Hepatocyte (in vitro differentiated cells): ENCODE results near the gene PRCP.

ENCODE experiments used
- EZH2 ChIP-seq: fragments of 200-600 bp; sonication (generic); IDR thresholded peaks from 2 replicates; pipeline ENCODE4 v1.6.1; 2016; ENCODE audit warnings: antibody characterized with exemption, mild to moderate bottlenecking, borderline replicate concordance
- EZH2phosphoT487 ChIP-seq: fragments of 200-600 bp; sonication (generic); IDR thresholded peaks from one replicate; pipeline ENCODE4 v1.6.1; 2018; ENCODE audit warnings: antibody characterized with exemption, mild to moderate bottlenecking, low read depth, moderate library complexity; ENCODE audit not compliant: unreplicated experiment, severe bottlenecking
- TF ChIP-seq, protein P1 (sequence below): fragments of 200-600 bp; sonication (generic); IDR thresholded peaks from 2 replicates; pipeline ENCODE4 v1.5.1; 2016; ENCODE audit warnings: antibody characterized with exemption, mild to moderate bottlenecking; ENCODE audit not compliant: poor library complexity

GRCh38 chr11:82796998-82797961, 103.0 kb downstream of the PRCP start:
- TF ChIP-seq, protein P1, sequence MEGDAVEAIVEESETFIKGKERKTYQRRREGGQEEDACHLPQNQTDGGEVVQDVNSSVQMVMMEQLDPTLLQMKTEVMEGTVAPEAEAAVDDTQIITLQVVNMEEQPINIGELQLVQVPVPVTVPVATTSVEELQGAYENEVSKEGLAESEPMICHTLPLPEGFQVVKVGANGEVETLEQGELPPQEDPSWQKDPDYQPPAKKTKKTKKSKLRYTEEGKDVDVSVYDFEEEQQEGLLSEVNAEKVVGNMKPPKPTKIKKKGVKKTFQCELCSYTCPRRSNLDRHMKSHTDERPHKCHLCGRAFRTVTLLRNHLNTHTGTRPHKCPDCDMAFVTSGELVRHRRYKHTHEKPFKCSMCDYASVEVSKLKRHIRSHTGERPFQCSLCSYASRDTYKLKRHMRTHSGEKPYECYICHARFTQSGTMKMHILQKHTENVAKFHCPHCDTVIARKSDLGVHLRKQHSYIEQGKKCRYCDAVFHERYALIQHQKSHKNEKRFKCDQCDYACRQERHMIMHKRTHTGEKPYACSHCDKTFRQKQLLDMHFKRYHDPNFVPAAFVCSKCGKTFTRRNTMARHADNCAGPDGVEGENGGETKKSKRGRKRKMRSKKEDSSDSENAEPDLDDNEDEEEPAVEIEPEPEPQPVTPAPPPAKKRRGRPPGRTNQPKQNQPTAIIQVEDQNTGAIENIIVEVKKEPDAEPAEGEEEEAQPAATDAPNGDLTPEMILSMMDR = no peak
- no peak for TF ChIP-seq EZH2phosphoT487
- no peak for TF ChIP-seq EZH2
